RWPE1 (cell line): ENCODE data around the gene CTDSPL.

Experiments
- CTCF ChIA-PET: fragments of 350-600 bp; sonication (Branson Sonifier 250); formaldehyde crosslinking; extraction: SDS; loops from one replicate; lab custom pipeline; 2021; lab: Yijun Ruan, JAX
- POLR2A ChIA-PET: fragments of 400-600 bp; formaldehyde crosslinking; extraction: SDS; loops from one replicate; lab custom pipeline; 2020; ENCODE audit warnings: antibody characterized with exemption; ENCODE audit not compliant: low non-redundant PET; lab: Yijun Ruan, JAX
- DNase-seq: peaks from one replicate; pipeline ENCODE4 v3.0.0; 2012; ENCODE audit warnings: low spot score
- H3K27ac ChIP-seq: fragments of 450-650 bp; 2 replicates; pipeline ENCODE4 v1.5.1; 2017
- TF ChIP-seq, protein P1 (sequence below): fragments of 450-650 bp; conservative IDR thresholded peaks from 2 replicates; pipeline ENCODE4 v1.5.1; 2017; ENCODE audit warnings: low read depth, mild to moderate bottlenecking

Gene CTDSPL

DNA sequence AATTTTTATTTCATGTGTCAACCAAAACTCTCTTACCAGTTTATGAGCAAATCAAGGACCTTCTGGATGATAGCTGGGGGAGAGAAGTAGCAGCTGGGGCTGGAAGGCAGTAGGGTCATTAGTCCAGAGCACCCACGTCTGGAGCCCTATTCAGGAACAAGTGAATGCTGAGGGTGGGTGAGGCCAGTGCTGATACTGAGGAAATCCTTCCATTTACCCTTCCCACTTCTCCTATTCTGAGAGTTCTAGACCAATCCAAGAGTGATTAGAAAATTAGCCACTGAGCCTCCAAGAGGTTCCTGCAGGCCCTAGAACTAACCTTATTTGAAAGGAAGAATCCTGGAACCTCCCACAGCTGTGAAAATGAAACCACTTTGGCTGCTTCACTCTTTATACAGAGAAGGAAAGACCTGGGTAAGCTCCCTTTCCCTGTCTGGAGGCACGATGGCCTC lies 82.7 kb downstream of the CTDSPL start:
- ChIA-PET POLR2A (interaction anchor here (0.6 kb wide), 1 partner anchor 193 kb away, joined by 3 read pairs; the partner anchor contains the start of gene ACAA1), CTCF (interaction anchor here (0.7 kb wide), 2 partner anchors 22 to 34 kb away, joined by 3 read pairs; no protein-coding TSS in a partner anchor)
- TF ChIP-seq, protein P1, sequence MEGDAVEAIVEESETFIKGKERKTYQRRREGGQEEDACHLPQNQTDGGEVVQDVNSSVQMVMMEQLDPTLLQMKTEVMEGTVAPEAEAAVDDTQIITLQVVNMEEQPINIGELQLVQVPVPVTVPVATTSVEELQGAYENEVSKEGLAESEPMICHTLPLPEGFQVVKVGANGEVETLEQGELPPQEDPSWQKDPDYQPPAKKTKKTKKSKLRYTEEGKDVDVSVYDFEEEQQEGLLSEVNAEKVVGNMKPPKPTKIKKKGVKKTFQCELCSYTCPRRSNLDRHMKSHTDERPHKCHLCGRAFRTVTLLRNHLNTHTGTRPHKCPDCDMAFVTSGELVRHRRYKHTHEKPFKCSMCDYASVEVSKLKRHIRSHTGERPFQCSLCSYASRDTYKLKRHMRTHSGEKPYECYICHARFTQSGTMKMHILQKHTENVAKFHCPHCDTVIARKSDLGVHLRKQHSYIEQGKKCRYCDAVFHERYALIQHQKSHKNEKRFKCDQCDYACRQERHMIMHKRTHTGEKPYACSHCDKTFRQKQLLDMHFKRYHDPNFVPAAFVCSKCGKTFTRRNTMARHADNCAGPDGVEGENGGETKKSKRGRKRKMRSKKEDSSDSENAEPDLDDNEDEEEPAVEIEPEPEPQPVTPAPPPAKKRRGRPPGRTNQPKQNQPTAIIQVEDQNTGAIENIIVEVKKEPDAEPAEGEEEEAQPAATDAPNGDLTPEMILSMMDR: no peak
- DNase-seq: no peak
- H3K27ac ChIP-seq: peak overlapping the region; percentile 61

DNA sequence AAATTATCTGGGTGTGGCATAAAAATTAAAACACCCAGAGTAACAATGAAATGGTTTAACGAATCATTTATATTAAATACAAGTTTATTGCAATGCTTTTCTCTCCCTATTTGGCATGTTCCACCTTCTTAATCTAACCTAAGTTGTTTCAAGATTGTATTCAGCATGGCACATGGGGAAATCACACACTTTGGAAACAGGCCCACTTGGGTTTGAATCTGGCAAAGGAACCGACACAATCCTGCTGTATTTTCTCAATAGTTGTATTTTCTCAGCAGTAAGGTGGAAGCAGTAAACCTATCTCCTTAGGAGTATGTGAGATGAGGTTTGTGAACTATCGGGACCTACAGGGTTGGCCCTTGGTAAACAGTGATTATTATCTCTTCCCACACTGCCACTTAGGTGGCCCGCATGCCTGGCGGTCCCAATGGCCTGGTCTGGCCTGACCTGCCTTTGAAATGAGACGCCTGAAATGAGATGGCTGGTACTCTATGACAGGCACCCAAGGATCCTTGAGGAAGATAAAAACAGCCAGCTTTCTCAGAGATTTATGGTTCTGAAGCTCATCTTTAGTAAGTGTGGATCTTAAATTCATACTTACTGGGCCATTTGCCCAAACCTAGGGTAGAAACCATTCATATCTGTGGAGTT lies 83.6 kb downstream of the CTDSPL start:
- CTCF ChIA-PET: interaction anchor here (0.7 kb wide), 2 partner anchors 34 to 73 kb away, joined by 3 read pairs; no protein-coding TSS in a partner anchor
- TF ChIP-seq, protein P1: no peak
- H3K27ac ChIP-seq: peak overlapping the region; percentile 96
- POLR2A ChIA-PET: no interaction called here
- no peak for DNase-seq

DNA sequence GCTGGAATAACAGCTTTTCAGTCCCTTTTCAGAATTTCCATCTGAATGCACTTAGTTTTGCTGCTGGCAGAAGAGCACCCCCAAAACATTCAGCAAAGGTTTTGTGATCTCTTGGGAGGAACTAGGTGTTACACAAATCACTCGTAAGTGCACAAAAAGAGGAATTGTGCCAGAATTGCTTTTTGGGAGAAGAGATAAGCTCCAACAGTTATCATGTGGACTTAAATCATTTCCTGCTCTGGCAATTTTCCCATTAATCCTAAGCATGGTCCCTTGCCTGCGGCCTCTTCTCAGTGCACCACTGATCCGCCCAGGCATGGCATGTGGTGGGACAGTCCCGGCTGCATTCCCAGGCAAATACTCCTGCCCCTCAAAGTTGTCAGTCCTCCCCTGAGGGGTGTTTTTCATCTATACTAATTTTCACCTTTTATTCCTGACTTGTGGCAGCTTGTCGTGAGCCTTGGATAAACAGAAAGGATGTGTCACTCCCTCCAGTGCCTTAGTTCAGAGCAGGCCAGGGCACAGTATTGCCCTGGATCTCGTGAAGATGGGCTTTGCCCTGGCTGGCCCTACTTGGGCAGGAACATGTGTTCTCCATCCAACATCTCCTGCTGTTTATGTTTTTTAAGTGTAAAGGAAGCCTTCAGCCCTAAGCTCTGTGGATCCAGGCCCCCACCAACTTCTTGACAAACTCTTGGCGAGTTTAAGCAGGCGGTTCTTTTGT lies 84.3 kb downstream of the CTDSPL start:
- POLR2A ChIA-PET: no interaction called here
- peak overlapping the region; percentile 96 for H3K27ac ChIP-seq
- TF ChIP-seq, protein P1: no peak
- peak; percentile 89 for DNase-seq
- CTCF ChIA-PET: interaction anchor here (0.7 kb wide), 1 partner anchor 74 kb away, joined by 3 read pairs; no protein-coding TSS in a partner anchor

DNA sequence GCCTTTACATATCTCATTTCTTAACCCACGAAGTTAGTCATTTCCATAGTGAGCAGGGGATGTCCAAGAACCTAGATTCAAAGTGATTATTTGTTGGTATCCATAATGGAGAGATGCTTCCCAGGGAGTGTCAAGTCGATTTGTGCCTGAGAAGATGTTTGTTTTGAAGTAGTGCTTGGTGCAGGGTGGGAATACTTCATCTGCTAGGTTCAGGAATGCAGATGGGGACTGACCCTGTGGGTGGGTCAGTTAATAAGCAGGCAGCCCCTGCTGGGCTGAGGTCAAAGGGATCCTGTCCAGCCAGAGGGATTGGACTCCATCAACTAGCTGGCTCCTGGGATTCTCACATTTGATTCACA lies 84.8 kb downstream of the CTDSPL start:
- H3K27ac ChIP-seq: peak overlapping the region; percentile 96
- DNase-seq: no peak
- CTCF ChIA-PET: no interaction called here
- POLR2A ChIA-PET: no interaction called here
- TF ChIP-seq, protein P1: no peak

DNA sequence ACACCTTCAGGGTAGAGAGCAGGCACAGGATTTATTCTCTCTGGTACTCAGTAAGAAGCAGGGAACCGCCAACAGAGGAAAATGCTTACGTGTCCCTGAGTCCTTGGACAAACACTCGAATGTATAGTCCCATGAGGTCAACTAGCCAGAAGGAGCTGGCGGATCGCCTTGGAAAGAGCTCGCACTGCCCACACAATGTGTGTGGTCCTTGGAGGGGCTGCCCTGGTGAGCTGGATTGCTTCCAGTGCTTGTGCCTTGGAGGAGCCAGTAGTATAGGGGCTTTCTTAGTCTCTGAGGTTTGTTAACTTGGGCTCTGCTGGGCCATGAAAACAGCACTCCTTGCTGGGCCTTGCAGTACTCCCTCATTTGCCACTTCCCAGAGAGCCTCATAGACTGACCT lies 88.2 kb downstream of the CTDSPL start:
- TF ChIP-seq, protein P1: no peak
- ChIA-PET CTCF (no interaction called here), POLR2A (interaction anchor here (0.6 kb wide), 1 partner anchor 27 kb away, joined by 4 read pairs; no protein-coding TSS in a partner anchor)
- H3K27ac ChIP-seq: peak overlapping the region; percentile 15; the same call in 1 of the 2 replicates
- DNase-seq: no peak

- CTCF ChIA-PET: no interaction called here
- DNase-seq: no peak
- POLR2A ChIA-PET: no interaction called here
- TF ChIP-seq, protein P1: no peak
- no peak overlapping the region for H3K27ac ChIP-seq
These were observed 90.9 kb downstream of the CTDSPL start for GRCh38 chr3:37952564-37952963.
